Adrenal gland (tissue), 12 donors: ENCODE measurements around the gene SEC24D. TPM values are rescaled to one million over a fixed set of nuclear protein-coding genes. Genes with fewer than 3 reads are reported as not detected.

ENCODE experiments used
- DNase-seq, 7 donors: peaks; one replicate each; pipeline ENCODE4 v3.0.0-alpha.2; 2019 to 2020
- H3K27ac ChIP-seq, 5 donors: fragments of 200-600 bp; sonication (generic) in 4 of 5; 1 replicate in 3 of 5; 2 replicates in 2 of 5; pipeline versions ENCODE4 v1.5.1 to v1.8.0; 2016 to 2020; ENCODE audit warnings: mild to moderate bottlenecking in 1 of 5
- H3K27me3 ChIP-seq: fragments of 200-600 bp; 2 replicates; pipeline ENCODE4 v1.8.0; 2021
- H3K36me3 ChIP-seq, 2 donors: fragments of 200-600 bp; replicated peaks in 1 of 2; 1 replicate in 1 of 2; 2 replicates in 1 of 2; pipeline versions ENCODE4 v1.5.1 to v1.8.0; 2018 to 2022
- H3K4me1 ChIP-seq, 2 donors: fragments of 200-600 bp; replicated peaks in 1 of 2; 1 replicate in 1 of 2; 2 replicates in 1 of 2; pipeline versions ENCODE4 v1.5.1 to v1.8.0; 2018 to 2021
- H3K4me3 ChIP-seq, 4 donors: fragments of 200-600 bp; sonication (generic) in 3 of 4; one replicate each; pipeline ENCODE4 v1.5.1; 2016 to 2018
- H3K9me3 ChIP-seq, 3 donors: fragments of 200-600 bp; sonication (generic) in 1 of 3; replicated peaks in 1 of 3; 1 replicate in 2 of 3; 2 replicates in 1 of 3; pipeline versions ENCODE4 v1.5.1 to v1.8.0; 2016 to 2021
- CTCF ChIP-seq, 6 experiments: fragments of 450-650 bp in 4 of 6; fragments of 200-600 bp in 2 of 6; sonication (generic) in 1 of 6; IDR thresholded peaks; 1 replicate in 5 of 6; 2 replicates in 1 of 6; pipeline versions ENCODE4 v1.5.1 to v1.8.0; 2016 to 2021; ENCODE audit warnings: antibody characterized with exemption in 6 of 6, mild to moderate bottlenecking in 2 of 6, moderate library complexity in 1 of 6
- POLR2A ChIP-seq, 2 donors: fragments of 450-650 bp; IDR thresholded peaks; one replicate each; pipeline ENCODE4 v1.6.1; 2017; ENCODE audit warnings: antibody characterized with exemption in 2 of 2, mild to moderate bottlenecking in 2 of 2, moderate library complexity in 1 of 2
- WGBS, 4 donors: extraction: QIAGEN DNeasy Blood & Tissue Kit in 2 of 4; methylation state at CpG; one replicate each; pipeline versions ENCODE4 v1.1.5 to v1.1.7; 2013 to 2017; 5-methylcytosine and 5-hydroxymethylcytosine counted together
- intact Hi-C, 2 donors: fragments of 100-400 bp; cut with DNase I; formaldehyde crosslinking; loops; one replicate each; pipeline versions ENCODE4 v1.14.1 to v1.15.0; 2022 to 2023
- polyA plus RNA-seq, 3 donors: library from polyadenylated mRNA; stranded (reverse); fragments of 200-250 nt in 2 of 3; fragments of 350-450 nt in 1 of 3; fragmentation: Illumina TruSeq in 1 of 3; extraction: RNeasy Lipid Tissue Mini Kit (QIAGEN cat#74804) in 1 of 3; gene quantifications; one replicate each; pipeline ENCODE4 v1.2.3, GENCODE V29; 2013 to 2014
- total RNA-seq, 9 donors: library from RNA; depleted of rRNA in 4 of 9; stranded (reverse); fragments of >200 nt in 4 of 9; fragments of 120-200 nt in 1 of 9; fragmentation: NEBNext Ultra II Directional in 1 of 9; extraction: Animal tissue kit (Norgen Biotek cat#: 25700) in 1 of 9; gene quantifications; one replicate each; pipeline versions ENCODE4 v1.1.0 to v1.2.4, GENCODE V29; 2013 to 2023
- donor health status: healthy with polysubstance abuse.
- donor health status: Bipolar disorder and iron deficiency.
- donor health status: DM: yes; HTN: yes; CAD: no.
- donor health status: DM: no; HTN: no; CAD: no.
- donor health status: DM: no; HTN: no; CAD: no.
- donor health status: DM: yes; HTN: yes; CAD: no.

SEC24D gene
- total and polyA plus RNA-seq, 12 donors = 5.3 to 93.6 (median 33.8) TPM

- 76 to 97% (median 93%) methylated on average over 2 of the region's 2 CpGs for WGBS, 4 donors
- no peaks in the 10 kb centered on the region for H3K36me3 ChIP-seq
- H3K4me1 ChIP-seq = no peaks in the 10 kb centered on the region
- no peaks in the 10 kb centered on the region for H3K9me3 ChIP-seq
- no peak overlapping the region for H3K4me3 ChIP-seq
- H3K27ac ChIP-seq = no peak overlapping the region
- TF ChIP-seq CTCF (IDR thresholded peaks at IDR 0.05) (no peak), POLR2A (IDR thresholded peaks at IDR 0.05) (no peak)
- no peak for DNase-seq
- no peaks in the 10 kb centered on the region for H3K27me3 ChIP-seq
- intact Hi-C loops = no loop called here
These were observed 22.9 kb upstream of the SEC24D start for GRCh38 chr4:118858779-118859178.

GRCh38 chr4:118857760-118858159, 21.8 kb upstream of the SEC24D start:
- intact Hi-C loops = no loop called here
- DNase-seq = no peak
- Histone ChIP-seq H3K27me3 (no peaks in the 10 kb centered on the region), H3K9me3 (no peaks in the 10 kb centered on the region), H3K27ac (no peak overlapping the region), H3K4me1 (no peaks in the 10 kb centered on the region), H3K4me3 (no peak overlapping the region), H3K36me3 (no peaks in the 10 kb centered on the region)
- WGBS, 4 donors = 73 to 87% (median 81%) methylated on average over 2 of the region's 2 CpGs
- TF ChIP-seq POLR2A (IDR thresholded peaks at IDR 0.05) (no peak), CTCF (IDR thresholded peaks at IDR 0.05) (no peak)

GRCh38 chr4:118850488-118851173, 14.7 kb upstream of the SEC24D start:
- TF ChIP-seq POLR2A (IDR thresholded peaks at IDR 0.05) (no peak), CTCF (IDR thresholded peaks at IDR 0.05) (no peak)
- H3K36me3 ChIP-seq = no peaks in the 10 kb centered on the region
- intact Hi-C loops = no loop called here
- 13 to 28% (median 23%) methylated on average over 8 of the region's 8 CpGs for WGBS, 4 donors
- H3K4me3 ChIP-seq = peak overlapping the region in 3 of 4 donors; percentile 7 to 64 (median 19)
- no peaks in the 10 kb centered on the region for H3K9me3 ChIP-seq
- H3K4me1 ChIP-seq = peaks cover 0 to 4% of the 10 kb centered on the region in 2 donors
- no peak overlapping the region for H3K27ac ChIP-seq
- no peak for DNase-seq
- H3K27me3 ChIP-seq = no peaks in the 10 kb centered on the region

GRCh38 chr4:118849867-118850487, 14.1 kb upstream of the SEC24D start:
- no peaks in the 10 kb centered on the region for H3K36me3 ChIP-seq
- TF ChIP-seq POLR2A (IDR thresholded peaks at IDR 0.05) (no peak), CTCF (IDR thresholded peaks at IDR 0.05) (no peak)
- no peaks in the 10 kb centered on the region for H3K9me3 ChIP-seq
- H3K27me3 ChIP-seq = no peaks in the 10 kb centered on the region
- WGBS, 4 donors = 88 to 98% (median 94%) methylated on average over 2 of the region's 2 CpGs
- intact Hi-C loops = no loop called here
- H3K27ac ChIP-seq = no peak overlapping the region
- H3K4me1 ChIP-seq = peaks cover 0 to 4% of the 10 kb centered on the region in 2 donors
- no peak for DNase-seq
- H3K4me3 ChIP-seq = peak overlapping the region in 2 of 4 donors; percentile 19 to 64
